ENCODE results near the gene SSBP3.

DNA sequence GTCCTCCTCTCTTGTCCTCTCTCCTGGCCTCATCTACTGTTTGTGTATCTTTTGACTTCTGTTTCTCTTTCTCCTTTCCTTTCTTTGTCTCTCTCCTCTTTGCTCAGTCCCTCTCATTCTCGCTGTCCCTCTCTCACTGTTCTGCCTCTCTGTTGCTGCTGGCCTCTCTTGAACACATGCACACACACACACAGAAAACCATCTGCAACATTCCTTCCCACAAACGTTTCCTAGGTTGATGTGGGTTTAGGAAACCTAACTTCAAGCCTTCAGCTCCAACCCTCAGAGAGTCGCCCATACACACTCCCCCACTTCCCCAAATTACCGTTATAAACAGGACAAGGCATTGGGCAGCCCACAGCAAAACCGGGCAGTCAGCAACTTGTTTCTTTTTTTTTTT is 10.9 kb upstream of the SSBP3 start:
- TF ChIP-seq EZH2 (IDR thresholded peaks at IDR 0.05; ENCODE audit: insufficient read depth, poor library complexity, severe bottlenecking) (no peak), EZH2phosphoT487 (IDR thresholded peaks at IDR 0.05; ENCODE audit: insufficient read depth, low read depth) (no peak)
